ENCODE measurements around the gene EIF2B2. TPM values are rescaled to one million over a fixed set of nuclear protein-coding genes. Genes with fewer than 3 reads are reported as not detected.
A peak's percentile ranks its signal among the peaks of the same experiment; 100 is the strongest.

EIF2B2 gene
- total RNA-seq, 2 donors from 2014 or later = 32.7 to 39.8 TPM

GRCh38 chr14:75047506-75047905 is 44.8 kb downstream of the EIF2B2 start:
- no peaks in the 10 kb centered on the region for H3K36me3 ChIP-seq
- H3K4me3 ChIP-seq = no peak overlapping the region
- DNase-seq (ENCODE audit: low spot score) (no peak), ATAC-seq (ENCODE audit: insufficient number of reproducible peaks, low FRiP score, low read depth) (no peak)
- H3K27ac ChIP-seq = no peak overlapping the region
- TF ChIP-seq CTCF (IDR thresholded peaks at IDR 0.05) = no peak
- no peaks in the 10 kb centered on the region for H3K9me3 ChIP-seq
- H3K27me3 ChIP-seq (replicated peaks; ENCODE audit: insufficient read depth) = no peaks in the 10 kb centered on the region
- H3K4me1 ChIP-seq (ENCODE audit: control insufficient read depth in 1 of 2, low read depth in 2 of 2) = peaks cover 12 to 45% of the 10 kb centered on the region in 2 donors

GRCh38 chr14:75048101-75048500 is 45.4 kb downstream of the EIF2B2 start:
- H3K27me3 ChIP-seq (replicated peaks; ENCODE audit: insufficient read depth) = no peaks in the 10 kb centered on the region
- ATAC-seq (ENCODE audit: insufficient number of reproducible peaks, low FRiP score, low read depth) = no peak
- no peak overlapping the region for H3K27ac ChIP-seq
- DNase-seq (ENCODE audit: low spot score) = no peak
- H3K36me3 ChIP-seq = no peaks in the 10 kb centered on the region
- H3K4me3 ChIP-seq = no peak overlapping the region
- H3K9me3 ChIP-seq = no peaks in the 10 kb centered on the region
- H3K4me1 ChIP-seq (ENCODE audit: control insufficient read depth in 1 of 2, low read depth in 2 of 2) = peaks cover 12 to 45% of the 10 kb centered on the region in 2 donors
- no peak for TF ChIP-seq CTCF (IDR thresholded peaks at IDR 0.05)

- H3K4me1 ChIP-seq (ENCODE audit: control insufficient read depth in 1 of 2, low read depth in 2 of 2) = peaks cover 12 to 44% of the 10 kb centered on the region in 2 donors
- no peak for ATAC-seq (ENCODE audit: insufficient number of reproducible peaks, low FRiP score, low read depth)
Measured at GRCh38 chr14:75049136-75049535, 46.4 kb downstream of the EIF2B2 start.

GRCh38 chr14:75049731-75050201 is 47.0 kb downstream of the EIF2B2 start:
- TF ChIP-seq CTCF (IDR thresholded peaks at IDR 0.05) = no peak
- ATAC-seq (ENCODE audit: insufficient number of reproducible peaks, low FRiP score, low read depth) = peak; percentile 34

More at GRCh38 chr14:75049136-75049535, 46.4 kb downstream of the EIF2B2 start:
- Histone ChIP-seq H3K27me3 (replicated peaks; ENCODE audit: insufficient read depth) (no peaks in the 10 kb centered on the region), H3K36me3 (no peaks in the 10 kb centered on the region), H3K4me3 (peak overlapping the region; percentile 16), H3K27ac (peak overlapping the region; percentile 33 to 60), H3K9me3 (no peaks in the 10 kb centered on the region)
- no peak for DNase-seq (ENCODE audit: low spot score)
- no peak for TF ChIP-seq CTCF (IDR thresholded peaks at IDR 0.05)

GRCh38 chr14:75050852-75051555 is 48.3 kb downstream of the EIF2B2 start, which contains the start of gene MLH3:
Gene MLH3 (minus strand): TSS chr14:75051467. CDS start chr14:75049655, 1,812 bp downstream.
- peak within 1 kb of the TSS; percentile 65 to 86 for H3K27ac ChIP-seq
- peak; percentile 58 for ATAC-seq (ENCODE audit: insufficient number of reproducible peaks, low FRiP score, low read depth)

More at GRCh38 chr14:75049731-75050201, 47.0 kb downstream of the EIF2B2 start:
- peak overlapping the region; percentile 33 to 65 for H3K27ac ChIP-seq
- peak overlapping the region; percentile 84 for H3K4me3 ChIP-seq
- H3K36me3 ChIP-seq = no peaks in the 10 kb centered on the region
- H3K27me3 ChIP-seq (replicated peaks; ENCODE audit: insufficient read depth) = no peaks in the 10 kb centered on the region
- no peaks in the 10 kb centered on the region for H3K9me3 ChIP-seq
- peaks cover 12 to 37% of the 10 kb centered on the region in 2 donors for H3K4me1 ChIP-seq (ENCODE audit: control insufficient read depth in 1 of 2, low read depth in 2 of 2)
- DNase-seq (ENCODE audit: low spot score) = no peak

More at GRCh38 chr14:75050852-75051555, 48.3 kb downstream of the EIF2B2 start, which contains the start of gene MLH3:
- Histone ChIP-seq H3K9me3 (no peaks in the 10 kb centered on the region), H3K4me3 (peak within 1 kb of the TSS; percentile 84), H3K36me3 (no peaks in the 10 kb centered on the region), H3K4me1 (ENCODE audit: control insufficient read depth in 1 of 2, low read depth in 2 of 2) (peaks cover 12 to 33% of the 10 kb centered on the region in 2 donors), H3K27me3 (replicated peaks; ENCODE audit: insufficient read depth) (no peaks in the 10 kb centered on the region)
- DNase-seq (ENCODE audit: low spot score) = peak; percentile 21
- TF ChIP-seq CTCF (IDR thresholded peaks at IDR 0.05) = no peak
